WI38 (cell line): ENCODE measurements around the gene KLHL3.

Experiments
- H3K4me3 ChIP-seq: 2 replicates; pipeline ENCODE4 v1.5.1; 2011; ENCODE audit warnings: low read depth, mild to moderate bottlenecking, control low read depth, low read length
- TF ChIP-seq, protein P1 (sequence below): IDR thresholded peaks from 2 replicates; pipeline ENCODE4 v1.5.1; 2012; ENCODE audit warnings: low read depth, mild to moderate bottlenecking, control low read depth, low read length

The KLHL3 gene

DNA sequence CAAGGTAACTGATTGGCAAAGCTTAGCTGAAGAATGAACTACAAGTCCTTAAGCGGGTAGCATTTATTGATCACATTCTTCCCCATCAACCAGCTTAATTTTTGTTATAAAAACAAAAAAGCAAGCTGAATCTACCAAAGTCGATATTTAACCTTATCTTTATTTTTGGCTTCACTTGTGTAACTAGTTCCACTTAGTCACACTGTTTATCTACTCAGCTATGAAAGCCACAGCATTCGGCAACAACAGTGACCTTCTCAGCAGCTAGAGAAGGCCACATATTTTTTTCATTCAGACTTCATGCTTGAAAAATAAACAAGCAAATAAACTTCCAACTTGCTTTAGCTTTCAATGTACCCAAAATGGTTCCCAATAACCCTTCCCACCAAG is 69.4 kb downstream of the KLHL3 start:
- H3K4me3 ChIP-seq = no peak overlapping the region
- TF ChIP-seq, protein P1, sequence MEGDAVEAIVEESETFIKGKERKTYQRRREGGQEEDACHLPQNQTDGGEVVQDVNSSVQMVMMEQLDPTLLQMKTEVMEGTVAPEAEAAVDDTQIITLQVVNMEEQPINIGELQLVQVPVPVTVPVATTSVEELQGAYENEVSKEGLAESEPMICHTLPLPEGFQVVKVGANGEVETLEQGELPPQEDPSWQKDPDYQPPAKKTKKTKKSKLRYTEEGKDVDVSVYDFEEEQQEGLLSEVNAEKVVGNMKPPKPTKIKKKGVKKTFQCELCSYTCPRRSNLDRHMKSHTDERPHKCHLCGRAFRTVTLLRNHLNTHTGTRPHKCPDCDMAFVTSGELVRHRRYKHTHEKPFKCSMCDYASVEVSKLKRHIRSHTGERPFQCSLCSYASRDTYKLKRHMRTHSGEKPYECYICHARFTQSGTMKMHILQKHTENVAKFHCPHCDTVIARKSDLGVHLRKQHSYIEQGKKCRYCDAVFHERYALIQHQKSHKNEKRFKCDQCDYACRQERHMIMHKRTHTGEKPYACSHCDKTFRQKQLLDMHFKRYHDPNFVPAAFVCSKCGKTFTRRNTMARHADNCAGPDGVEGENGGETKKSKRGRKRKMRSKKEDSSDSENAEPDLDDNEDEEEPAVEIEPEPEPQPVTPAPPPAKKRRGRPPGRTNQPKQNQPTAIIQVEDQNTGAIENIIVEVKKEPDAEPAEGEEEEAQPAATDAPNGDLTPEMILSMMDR = no peak

DNA sequence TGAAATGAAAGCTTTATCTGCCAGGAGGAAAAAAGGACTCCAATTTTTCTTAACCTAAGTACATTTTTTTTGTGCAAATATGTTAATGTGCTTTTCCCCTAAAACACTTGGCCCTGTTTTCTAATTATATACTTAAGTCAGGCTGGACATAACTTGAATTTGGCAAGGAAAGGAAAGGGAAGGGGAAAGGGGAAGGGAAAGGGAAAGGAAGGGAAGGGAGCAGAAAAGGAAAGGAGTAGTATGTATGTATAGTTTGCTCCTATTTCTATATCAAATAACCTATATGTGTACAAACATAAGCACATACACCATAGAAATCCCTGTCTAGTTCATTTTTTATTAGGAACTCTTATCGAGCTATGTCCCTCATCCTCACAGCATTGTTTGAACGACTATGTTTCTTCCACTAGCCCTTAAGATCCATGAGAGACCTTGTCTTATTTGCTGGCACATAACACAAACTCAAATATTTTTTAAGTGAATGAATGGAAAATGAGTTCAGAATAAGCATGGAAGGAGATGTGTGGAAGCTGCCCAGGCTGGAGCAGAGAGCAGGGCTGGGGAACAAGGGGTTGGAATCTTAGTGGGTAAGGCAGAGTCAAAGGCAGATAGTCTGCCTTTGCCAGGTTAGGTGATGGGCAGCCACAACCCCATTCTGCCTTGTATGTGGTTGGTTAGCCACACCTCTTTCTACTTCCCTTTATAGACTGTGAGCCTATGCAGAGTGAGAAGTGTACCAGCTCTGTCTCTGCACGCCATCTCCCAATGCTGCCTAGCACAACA is 70.0 kb downstream of the KLHL3 start:
- TF ChIP-seq, protein P1 = no peak
- H3K4me3 ChIP-seq = no peak overlapping the region

DNA sequence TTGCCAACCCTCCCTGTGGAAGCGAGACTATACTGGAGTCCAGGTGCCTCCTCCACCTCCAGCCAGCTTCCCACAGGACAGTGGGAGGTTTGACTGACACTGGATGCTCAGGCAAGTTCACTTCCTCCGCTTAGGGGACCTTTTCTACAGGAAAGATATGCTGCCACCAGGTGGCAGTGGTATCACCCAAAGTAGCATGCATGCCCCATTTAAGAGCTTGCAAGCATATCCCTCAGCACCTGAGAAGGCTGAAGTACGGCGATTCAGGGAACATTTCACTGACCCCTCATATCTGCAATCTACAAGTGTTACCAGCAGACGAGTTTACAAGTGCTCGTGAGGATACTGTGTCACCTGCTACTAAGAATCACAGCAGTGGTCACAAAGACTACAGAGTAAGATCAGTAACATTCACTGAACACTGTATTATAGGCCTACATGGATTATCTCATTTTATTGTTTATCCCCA is 75.5 kb downstream of the KLHL3 start:
- TF ChIP-seq, protein P1 = peak; percentile 66
- H3K4me3 ChIP-seq = no peak overlapping the region

DNA sequence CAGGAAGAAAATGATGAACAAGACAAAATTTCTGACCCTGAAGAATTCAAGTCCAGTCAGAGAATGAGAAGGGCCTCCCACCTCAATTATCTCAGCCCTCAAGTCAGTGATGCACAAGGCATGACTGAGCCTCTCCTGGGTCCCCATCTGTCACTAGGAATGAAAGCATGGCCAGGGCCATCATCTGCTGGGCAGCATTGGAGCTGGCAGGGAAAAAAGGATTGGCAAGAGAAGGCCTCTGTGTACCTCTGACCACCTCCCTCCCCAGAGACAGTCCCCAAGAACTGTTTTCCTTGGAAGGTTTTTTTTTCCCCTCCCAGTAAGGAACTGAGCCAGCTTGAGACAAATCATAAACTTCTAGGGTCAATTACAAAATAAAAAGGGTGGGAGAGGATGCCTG is 76.7 kb downstream of the KLHL3 start:
- H3K4me3 ChIP-seq = no peak overlapping the region
- TF ChIP-seq, protein P1 = no peak

DNA sequence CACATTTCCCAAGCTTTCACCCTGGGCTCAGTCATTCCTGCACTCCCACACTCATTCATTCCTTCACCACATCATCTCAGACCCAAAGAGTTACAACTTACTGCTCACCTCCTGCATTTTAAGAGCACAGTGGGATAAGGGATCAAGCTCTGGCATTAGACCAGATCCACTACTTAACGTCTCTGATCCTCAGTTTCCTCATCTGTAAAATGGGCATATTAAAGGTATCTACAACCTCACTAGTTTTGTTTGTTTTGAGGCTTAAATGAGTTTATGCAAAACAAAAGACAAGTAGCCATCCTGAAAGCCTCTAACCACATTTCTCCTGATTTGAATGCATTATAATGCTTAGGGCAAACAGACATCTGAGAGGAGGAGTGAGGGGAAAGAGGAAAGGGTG is 77.6 kb downstream of the KLHL3 start:
- no peak overlapping the region for H3K4me3 ChIP-seq
- TF ChIP-seq, protein P1 = no peak

DNA sequence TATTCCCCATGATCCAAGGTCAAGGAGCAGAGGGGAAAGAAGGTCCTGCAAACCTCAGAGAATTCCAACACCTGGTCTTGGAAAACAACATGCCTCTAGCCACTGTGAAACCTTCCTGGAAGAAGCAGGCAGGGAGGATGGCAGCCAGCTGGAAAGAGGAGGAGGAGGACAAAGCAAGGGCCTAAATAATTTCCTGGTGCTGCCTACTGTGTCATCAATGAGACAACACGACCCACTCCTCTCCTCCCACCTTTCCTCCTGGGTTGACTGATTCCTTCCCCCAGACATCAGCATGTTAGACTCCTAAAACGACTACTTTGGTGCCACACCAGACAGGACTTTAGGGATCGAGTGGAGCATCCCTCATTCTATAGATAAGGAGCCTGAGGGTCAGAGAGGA is 78.8 kb downstream of the KLHL3 start:
- TF ChIP-seq, protein P1 = no peak
- H3K4me3 ChIP-seq = no peak overlapping the region

DNA sequence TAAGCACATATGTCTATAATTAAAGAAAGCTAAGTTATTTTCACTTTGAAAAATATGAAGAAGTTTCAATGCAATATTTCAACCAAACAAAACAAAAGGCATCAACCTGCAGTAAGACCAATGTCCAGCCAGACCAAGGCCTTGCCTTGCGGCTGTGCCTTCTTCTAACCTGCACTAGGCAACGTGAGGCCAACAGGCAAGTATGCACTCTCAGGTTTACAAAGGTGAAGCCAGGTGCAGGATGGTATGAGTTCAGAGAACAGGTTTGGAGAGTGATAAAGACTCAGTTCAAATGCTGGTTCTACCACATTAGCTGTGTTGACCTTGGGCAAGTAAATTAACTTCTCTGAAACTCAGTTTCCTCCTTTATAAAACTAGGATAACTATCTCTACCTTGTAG is 79.3 kb downstream of the KLHL3 start:
- TF ChIP-seq, protein P1 = no peak
- H3K4me3 ChIP-seq = no peak overlapping the region
